ENCODE results near the gene C9orf153.

GRCh38 chr9:86184138-86184524 is 75.3 kb downstream of the C9orf153 start:
- TF ChIP-seq CTCF (IDR thresholded peaks at IDR 0.05; ENCODE audit: low read length) = no peak
- no peak for TF ChIP-seq EZH2 (IDR thresholded peaks at IDR 0.05; ENCODE audit: borderline replicate concordance, low read length)
